PFSK-1 (cell line): ENCODE results near the gene SH3D21.

Source experiments
- FOXP2 ChIP-seq: optimal IDR thresholded peaks from 2 replicates; pipeline ENCODE3; 2011; ENCODE audit warnings: borderline replicate concordance, control low read depth, inconsistent platforms; ENCODE audit not compliant: insufficient read depth; ENCODE audit errors: extremely low read length, extremely low read depth
- POLR2AphosphoS5 ChIP-seq: IDR thresholded peaks from 2 replicates; pipeline ENCODE4 v1.6.1; 2012; ENCODE audit warnings: low read depth, mild to moderate bottlenecking, control low read depth, low read length, moderate library complexity
- SIN3A ChIP-seq: IDR thresholded peaks from 2 replicates; pipeline ENCODE4 v1.6.1; 2012; ENCODE audit warnings: mild to moderate bottlenecking, low read length, moderate library complexity, borderline replicate concordance; ENCODE audit not compliant: insufficient read depth
- TAF1 ChIP-seq: IDR thresholded peaks from 2 replicates; pipeline ENCODE4 v1.6.1; 2012; ENCODE audit warnings: low read length, control low read depth, borderline replicate concordance; ENCODE audit not compliant: insufficient read depth
- TF ChIP-seq, protein P1 (sequence below), 2 experiments: IDR thresholded peaks; 2 replicates each; pipeline versions ENCODE4 v1.6.1 to v1.8.0; 2011 to 2012; ENCODE audit warnings: low read depth in 2 of 2, low read length in 2 of 2, control low read depth in 1 of 2, inconsistent platforms in 1 of 2, mild to moderate bottlenecking in 1 of 2, moderate library complexity in 1 of 2; ENCODE audit not compliant: insufficient read depth in 1 of 2

The SH3D21 gene

DNA sequence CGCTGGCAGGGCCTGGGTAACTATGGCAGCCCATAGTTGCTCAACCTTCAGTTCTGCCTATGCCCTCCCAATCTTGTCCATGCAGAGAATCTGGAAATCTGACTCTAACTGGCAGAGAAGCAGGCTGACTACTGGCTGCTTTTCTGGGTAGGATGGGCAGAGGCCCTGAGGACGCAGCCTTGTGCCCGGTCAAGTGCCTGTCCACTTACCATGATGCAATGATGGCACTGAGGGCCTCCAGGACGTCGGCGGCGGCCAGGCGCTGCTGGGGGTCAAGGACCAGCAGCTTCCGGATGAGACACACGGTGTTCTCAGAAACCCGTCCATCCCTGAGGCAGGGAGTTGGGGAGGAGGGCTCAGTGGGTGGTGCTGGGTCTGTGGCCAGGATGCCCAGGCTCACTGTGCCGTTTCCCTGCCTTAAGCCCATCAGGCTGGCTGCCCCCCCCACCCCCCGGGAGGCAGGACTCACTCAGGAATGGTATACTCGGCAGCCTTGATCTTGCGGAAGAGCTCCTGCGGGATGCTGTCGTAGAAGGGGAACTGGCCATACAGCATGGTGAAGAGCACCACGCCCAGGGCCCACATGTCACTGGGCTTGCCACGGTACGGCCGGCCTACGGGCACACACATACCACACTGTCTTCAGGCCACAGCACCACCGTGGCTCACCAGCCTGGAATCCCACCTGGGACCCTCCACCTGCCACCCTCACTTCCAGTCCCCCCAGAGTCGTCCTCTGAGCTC lies 37.7 kb downstream of the SH3D21 start:
- TF ChIP-seq SIN3A (no peak), POLR2AphosphoS5 (no peak), TAF1 (no peak), FOXP2 (no peak)
- TF ChIP-seq, protein P1, sequence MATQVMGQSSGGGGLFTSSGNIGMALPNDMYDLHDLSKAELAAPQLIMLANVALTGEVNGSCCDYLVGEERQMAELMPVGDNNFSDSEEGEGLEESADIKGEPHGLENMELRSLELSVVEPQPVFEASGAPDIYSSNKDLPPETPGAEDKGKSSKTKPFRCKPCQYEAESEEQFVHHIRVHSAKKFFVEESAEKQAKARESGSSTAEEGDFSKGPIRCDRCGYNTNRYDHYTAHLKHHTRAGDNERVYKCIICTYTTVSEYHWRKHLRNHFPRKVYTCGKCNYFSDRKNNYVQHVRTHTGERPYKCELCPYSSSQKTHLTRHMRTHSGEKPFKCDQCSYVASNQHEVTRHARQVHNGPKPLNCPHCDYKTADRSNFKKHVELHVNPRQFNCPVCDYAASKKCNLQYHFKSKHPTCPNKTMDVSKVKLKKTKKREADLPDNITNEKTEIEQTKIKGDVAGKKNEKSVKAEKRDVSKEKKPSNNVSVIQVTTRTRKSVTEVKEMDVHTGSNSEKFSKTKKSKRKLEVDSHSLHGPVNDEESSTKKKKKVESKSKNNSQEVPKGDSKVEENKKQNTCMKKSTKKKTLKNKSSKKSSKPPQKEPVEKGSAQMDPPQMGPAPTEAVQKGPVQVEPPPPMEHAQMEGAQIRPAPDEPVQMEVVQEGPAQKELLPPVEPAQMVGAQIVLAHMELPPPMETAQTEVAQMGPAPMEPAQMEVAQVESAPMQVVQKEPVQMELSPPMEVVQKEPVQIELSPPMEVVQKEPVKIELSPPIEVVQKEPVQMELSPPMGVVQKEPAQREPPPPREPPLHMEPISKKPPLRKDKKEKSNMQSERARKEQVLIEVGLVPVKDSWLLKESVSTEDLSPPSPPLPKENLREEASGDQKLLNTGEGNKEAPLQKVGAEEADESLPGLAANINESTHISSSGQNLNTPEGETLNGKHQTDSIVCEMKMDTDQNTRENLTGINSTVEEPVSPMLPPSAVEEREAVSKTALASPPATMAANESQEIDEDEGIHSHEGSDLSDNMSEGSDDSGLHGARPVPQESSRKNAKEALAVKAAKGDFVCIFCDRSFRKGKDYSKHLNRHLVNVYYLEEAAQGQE (IDR thresholded peaks at IDR 0.05; ENCODE audit: insufficient read depth in 1 of 2, low read depth in 2 of 2, low read length in 2 of 2) = no peak

DNA sequence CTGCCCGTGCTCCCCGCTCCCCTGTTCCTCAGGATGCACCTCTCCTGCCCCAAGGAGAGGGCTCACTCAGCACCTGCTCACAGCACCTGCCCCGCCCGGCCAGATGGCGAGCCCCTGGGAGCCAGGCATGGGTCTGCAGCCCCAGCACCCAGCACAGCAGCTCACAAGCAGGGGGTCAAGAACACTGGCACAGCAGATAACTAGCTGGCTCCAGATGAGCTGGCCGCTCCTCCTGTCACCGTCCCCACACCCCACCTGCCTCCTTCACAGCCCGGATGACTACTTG lies 38.2 kb downstream of the SH3D21 start:
- TF ChIP-seq FOXP2 (no peak), SIN3A (no peak), TAF1 (no peak), POLR2AphosphoS5 (no peak)
- TF ChIP-seq, protein P1 (IDR thresholded peaks at IDR 0.05; ENCODE audit: insufficient read depth in 1 of 2, low read depth in 2 of 2, low read length in 2 of 2) = no peak

DNA sequence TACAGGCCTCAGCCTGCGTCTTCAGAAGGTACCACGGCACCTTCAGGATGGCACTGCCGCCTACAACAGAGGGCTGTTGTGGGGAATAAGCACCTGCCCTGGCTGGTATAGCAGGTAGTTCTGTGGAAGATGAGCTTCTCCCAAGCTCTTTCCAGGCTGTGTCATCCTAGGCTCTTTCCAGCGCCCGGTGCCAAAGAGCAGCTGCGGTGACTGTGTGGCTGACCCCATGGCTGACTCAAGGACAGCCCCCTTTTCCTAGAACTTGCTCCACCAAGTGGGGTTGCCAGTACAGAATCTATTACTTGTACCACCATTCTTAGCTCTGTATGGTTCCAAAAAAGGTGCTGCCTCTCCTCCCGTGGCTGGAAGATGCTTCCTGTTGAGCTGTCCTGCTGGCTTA lies 39.2 kb downstream of the SH3D21 start:
- TF ChIP-seq TAF1 (no peak), FOXP2 (no peak), SIN3A (no peak), POLR2AphosphoS5 (no peak)
- TF ChIP-seq, protein P1 (IDR thresholded peaks at IDR 0.05; ENCODE audit: insufficient read depth in 1 of 2, low read depth in 2 of 2, low read length in 2 of 2) = no peak

DNA sequence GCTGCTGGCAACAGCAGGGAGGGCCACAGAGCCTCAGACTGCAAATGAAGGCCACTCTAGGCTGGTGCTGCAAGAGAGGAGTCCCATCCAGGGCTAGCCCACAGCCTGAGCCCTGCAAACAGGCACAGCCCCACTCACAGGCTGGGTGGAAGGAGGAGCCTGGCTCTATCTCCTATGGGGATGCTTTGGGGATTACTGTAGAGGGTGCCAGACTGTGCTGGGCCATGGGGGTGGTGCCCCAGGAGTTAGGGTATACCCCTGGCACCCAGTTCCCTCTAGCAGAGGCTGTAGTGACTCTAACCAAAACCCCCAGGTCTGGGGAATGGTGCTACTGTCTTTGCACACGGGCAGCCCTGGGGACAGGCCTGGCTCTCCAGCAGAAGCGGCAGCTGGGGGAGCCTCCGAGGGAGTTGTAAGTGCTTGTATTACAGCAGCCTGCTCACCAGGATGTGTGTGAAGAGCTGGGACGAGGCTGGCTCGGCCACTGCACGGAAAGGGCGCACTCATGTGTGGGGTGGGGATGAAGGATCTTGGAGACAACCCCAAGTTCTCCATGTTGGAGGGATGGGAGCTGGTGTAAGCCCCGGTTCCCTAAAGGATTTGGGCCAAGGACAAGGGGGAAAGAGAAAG lies 40.7 kb downstream of the SH3D21 start:
- no peak for TF ChIP-seq FOXP2
- TF ChIP-seq TAF1 = no peak
- TF ChIP-seq, protein P1 (IDR thresholded peaks at IDR 0.05; ENCODE audit: insufficient read depth in 1 of 2, low read depth in 2 of 2, low read length in 2 of 2) = no peak
- no peak for TF ChIP-seq POLR2AphosphoS5
- TF ChIP-seq SIN3A = no peak

DNA sequence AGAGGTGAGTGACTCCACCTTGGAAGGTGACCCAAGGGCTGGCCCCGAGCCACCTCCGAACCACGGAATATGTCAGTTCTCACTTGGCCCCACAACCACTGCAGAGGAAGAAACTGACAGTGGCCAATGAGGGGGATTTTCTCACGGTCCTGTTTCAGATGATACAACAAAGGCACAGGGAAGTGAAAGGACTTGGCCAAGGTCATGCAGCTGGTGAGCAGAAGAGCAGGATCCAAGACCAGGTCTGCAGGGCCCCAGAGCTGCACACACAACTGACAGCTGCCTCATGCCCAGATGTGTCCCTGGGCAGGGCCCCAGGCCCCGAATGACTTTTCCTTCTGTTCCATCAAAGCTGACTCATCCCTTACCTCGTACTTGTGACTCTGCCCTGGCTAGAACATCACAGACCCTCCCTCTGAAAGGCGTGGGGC lies 43.1 kb downstream of the SH3D21 start:
- TF ChIP-seq, protein P1 (IDR thresholded peaks at IDR 0.05; ENCODE audit: insufficient read depth in 1 of 2, low read depth in 2 of 2, low read length in 2 of 2) = no peak
- TF ChIP-seq TAF1 (no peak), FOXP2 (no peak), SIN3A (no peak), POLR2AphosphoS5 (no peak)
